Ovary (tissue), 9 donors: ENCODE results near the gene STAT1. TPM values are rescaled to one million over a fixed set of nuclear protein-coding genes. Genes with fewer than 3 reads are reported as not detected.
A peak's percentile ranks its signal among the peaks of the same experiment; 100 is the strongest.

Source experiments
- DNase-seq, 5 donors: peaks; one replicate each; pipeline ENCODE4 v3.0.0-alpha.2; 2019 to 2020
- H3K27ac ChIP-seq, 2 donors: fragments of 200-600 bp; one replicate each; pipeline versions ENCODE4 v1.5.1 to v1.8.0; 2019 to 2022
- H3K27me3 ChIP-seq: fragments of 200-600 bp; one replicate; pipeline ENCODE4 v1.8.0; 2022
- H3K36me3 ChIP-seq: fragments of 200-600 bp; sonication (generic); one replicate; pipeline ENCODE4 v1.5.1; 2019
- H3K4me1 ChIP-seq: one replicate; pipeline ENCODE4 v1.8.1; 2013; ENCODE audit warnings: mild to moderate bottlenecking, moderate library complexity; ENCODE audit not compliant: insufficient read depth
- H3K4me3 ChIP-seq: fragments of 200-600 bp; sonication (generic); one replicate; pipeline ENCODE4 v1.5.1; 2017
- H3K9me3 ChIP-seq, 2 donors: fragments of 200-600 bp in 1 of 2; sonication (generic) in 1 of 2; one replicate each; pipeline versions ENCODE4 v1.5.1 to v1.8.1; 2013 to 2019; ENCODE audit warnings: mild to moderate bottlenecking in 1 of 2, moderate library complexity in 1 of 2
- EP300 ChIP-seq: sonication (generic); formaldehyde crosslinking; IDR thresholded peaks from one replicate; pipeline ENCODE4 v1.6.1; 2017; ENCODE audit warnings: antibody characterized with exemption
- POLR2A ChIP-seq: fragments of 450-650 bp; IDR thresholded peaks from one replicate; pipeline ENCODE4 v1.6.1; 2017; ENCODE audit warnings: antibody characterized with exemption, mild to moderate bottlenecking, moderate library complexity
- WGBS, 3 donors: extraction: QIAGEN DNeasy Blood & Tissue Kit in 1 of 3; methylation state at CpG; one replicate each; pipeline versions ENCODE4 v1.1.5 to v1.1.7; 2013 to 2017; 5-methylcytosine and 5-hydroxymethylcytosine counted together
- intact Hi-C, 4 donors: fragments of 100-400 bp; cut with DNase I; formaldehyde crosslinking; loops; one replicate each; pipeline versions ENCODE4 v1.11.0 to v1.15.1; 2022 to 2023
- polyA plus RNA-seq, 2 donors: library from polyadenylated mRNA; stranded (reverse); fragments of 200-250 nt in 1 of 2; fragments of 350-450 nt in 1 of 2; fragmentation: Illumina TruSeq in 1 of 2; extraction: RNeasy Lipid Tissue Mini Kit (QIAGEN cat#74804) in 1 of 2; gene quantifications; one replicate each; pipeline ENCODE4 v1.2.3, GENCODE V29; 2013 to 2014
- total RNA-seq, 7 donors: library from RNA; depleted of rRNA in 2 of 7; stranded (reverse); fragments of >200 nt in 2 of 7; fragmentation: NEBNext Ultra II Directional in 3 of 7; extraction: Animal tissue kit (Norgen Biotek cat#: 25700) in 3 of 7; gene quantifications; one replicate each; pipeline versions ENCODE4 v1.1.0 to v1.2.4, GENCODE V29; 2016 to 2023
- TF ChIP-seq, protein P1 (sequence below), 3 donors: fragments of 450-650 bp in 2 of 3; fragments of 200-600 bp in 1 of 3; IDR thresholded peaks; one replicate each; pipeline versions ENCODE4 v1.5.1 to v1.8.0; 2016 to 2022; ENCODE audit warnings: antibody characterized with exemption in 3 of 3, mild to moderate bottlenecking in 1 of 3
- donor health status: DM: no; HTN: no; CAD: no; lungs with moderate emphysema.
- donor health status: DM: no; HTN: no; CAD: no.
- donor health status: Bipolar disorder and iron deficiency.
- donor health status: DM: yes; HTN: yes; CAD: no.
- donor health status: DM: no; HTN: no; CAD: no.
- donor health status: DM: yes; HTN: yes; CAD: no.

Gene STAT1
- total and polyA plus RNA-seq, 9 donors: 27.3 to 89.2 (median 46.4) TPM

DNA sequence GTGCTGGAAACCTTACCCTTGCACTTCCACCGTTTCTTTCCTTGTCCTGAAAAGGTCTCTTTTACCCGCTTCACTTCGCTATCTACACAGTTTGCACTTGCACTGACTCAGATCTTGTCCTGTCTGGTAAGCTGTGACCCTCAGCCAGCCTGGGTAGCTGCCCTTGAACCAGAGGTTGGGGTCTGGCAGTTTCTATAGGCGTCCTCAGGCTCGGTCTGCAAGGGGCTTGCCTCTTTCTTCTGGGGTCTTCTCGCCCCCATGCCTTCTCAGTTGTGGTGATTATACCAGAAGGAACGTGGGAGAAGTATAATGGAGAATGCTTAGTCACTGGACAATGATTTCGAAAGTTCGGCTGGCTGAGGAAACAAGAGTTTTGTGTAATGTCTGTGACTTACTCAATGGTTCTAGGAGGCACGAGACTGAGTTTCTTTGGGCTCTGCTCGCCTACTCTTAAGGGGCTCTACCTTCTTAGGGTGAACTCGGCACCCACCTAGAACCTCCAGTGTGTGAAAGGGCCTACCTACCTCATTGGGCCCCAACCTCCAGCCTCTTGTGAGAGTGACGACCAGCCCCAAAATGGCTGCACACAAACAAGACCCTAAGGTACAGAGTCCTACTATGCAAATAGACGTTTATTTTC lies 6.9 kb upstream of the STAT1 start:
- WGBS, 3 donors: 27 to 33% (median 28%) methylated on average over 14 of the region's 14 CpGs
- TF ChIP-seq, protein P1, sequence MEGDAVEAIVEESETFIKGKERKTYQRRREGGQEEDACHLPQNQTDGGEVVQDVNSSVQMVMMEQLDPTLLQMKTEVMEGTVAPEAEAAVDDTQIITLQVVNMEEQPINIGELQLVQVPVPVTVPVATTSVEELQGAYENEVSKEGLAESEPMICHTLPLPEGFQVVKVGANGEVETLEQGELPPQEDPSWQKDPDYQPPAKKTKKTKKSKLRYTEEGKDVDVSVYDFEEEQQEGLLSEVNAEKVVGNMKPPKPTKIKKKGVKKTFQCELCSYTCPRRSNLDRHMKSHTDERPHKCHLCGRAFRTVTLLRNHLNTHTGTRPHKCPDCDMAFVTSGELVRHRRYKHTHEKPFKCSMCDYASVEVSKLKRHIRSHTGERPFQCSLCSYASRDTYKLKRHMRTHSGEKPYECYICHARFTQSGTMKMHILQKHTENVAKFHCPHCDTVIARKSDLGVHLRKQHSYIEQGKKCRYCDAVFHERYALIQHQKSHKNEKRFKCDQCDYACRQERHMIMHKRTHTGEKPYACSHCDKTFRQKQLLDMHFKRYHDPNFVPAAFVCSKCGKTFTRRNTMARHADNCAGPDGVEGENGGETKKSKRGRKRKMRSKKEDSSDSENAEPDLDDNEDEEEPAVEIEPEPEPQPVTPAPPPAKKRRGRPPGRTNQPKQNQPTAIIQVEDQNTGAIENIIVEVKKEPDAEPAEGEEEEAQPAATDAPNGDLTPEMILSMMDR (IDR thresholded peaks at IDR 0.05): no peak
- no peak for TF ChIP-seq POLR2A
- no peak for TF ChIP-seq EP300
- DNase-seq: peak in 3 of 5 donors; percentile 13 to 60 (median 36)
- Histone ChIP-seq H3K27me3 (no peaks in the 10 kb centered on the region), H3K4me1 (peaks cover 3% of the 10 kb centered on the region), H3K27ac (peak overlapping the region; percentile 33 to 67), H3K36me3 (no peaks in the 10 kb centered on the region), H3K9me3 (no peaks in the 10 kb centered on the region), H3K4me3 (peak overlapping the region; percentile 75)
- intact Hi-C loops: loop anchor here in 1 of 4 donors (10.0 kb wide), 1 partner anchor 236 kb away; no protein-coding TSS in a partner anchor

DNA sequence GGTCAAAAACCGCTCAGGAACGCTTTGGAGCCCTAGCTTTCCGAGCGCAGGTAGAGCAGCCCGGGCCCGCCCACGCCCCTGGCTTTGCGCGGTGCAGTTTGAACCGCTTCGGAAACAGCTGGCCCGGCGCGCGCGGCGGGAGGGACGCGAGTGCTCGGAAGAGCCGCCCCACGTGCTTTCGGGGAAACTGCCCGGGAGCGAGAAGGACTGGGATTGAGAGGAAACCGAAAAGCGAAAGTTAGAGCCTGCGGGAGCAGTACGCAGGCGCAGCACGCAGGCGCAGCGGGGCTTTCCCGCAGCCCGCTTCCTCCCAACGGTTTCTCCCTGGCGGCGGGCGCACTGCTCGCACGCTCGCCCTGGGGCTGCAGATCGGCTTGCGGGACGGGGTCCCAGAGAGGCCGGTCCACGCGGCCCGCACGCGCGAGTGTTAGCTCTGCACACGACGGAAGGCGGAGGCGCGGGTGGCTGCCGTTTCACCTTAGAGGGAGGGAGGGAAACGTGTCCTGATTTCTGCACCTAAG lies 6.3 kb upstream of the STAT1 start:
- H3K4me3 ChIP-seq: peak overlapping the region; percentile 75
- intact Hi-C loops: loop anchor here in 1 of 4 donors (10.0 kb wide), 1 partner anchor 235 kb away; no protein-coding TSS in a partner anchor
- peak; percentile 59 for TF ChIP-seq POLR2A
- TF ChIP-seq, protein P1 (IDR thresholded peaks at IDR 0.05): peak in 2 of 3 donors; percentile 10 to 34
- peak; percentile 99 for TF ChIP-seq EP300
- peak overlapping the region; percentile 33 to 67 for H3K27ac ChIP-seq
- H3K36me3 ChIP-seq: no peaks in the 10 kb centered on the region
- no peaks in the 10 kb centered on the region for H3K9me3 ChIP-seq
- no peaks in the 10 kb centered on the region for H3K27me3 ChIP-seq
- H3K4me1 ChIP-seq: peaks cover 3% of the 10 kb centered on the region
- 0 to 1% (median 0%) methylated on average over 59 of the region's 59 CpGs for WGBS, 3 donors
- peak; percentile 90 to 97 (median 93) for DNase-seq

DNA sequence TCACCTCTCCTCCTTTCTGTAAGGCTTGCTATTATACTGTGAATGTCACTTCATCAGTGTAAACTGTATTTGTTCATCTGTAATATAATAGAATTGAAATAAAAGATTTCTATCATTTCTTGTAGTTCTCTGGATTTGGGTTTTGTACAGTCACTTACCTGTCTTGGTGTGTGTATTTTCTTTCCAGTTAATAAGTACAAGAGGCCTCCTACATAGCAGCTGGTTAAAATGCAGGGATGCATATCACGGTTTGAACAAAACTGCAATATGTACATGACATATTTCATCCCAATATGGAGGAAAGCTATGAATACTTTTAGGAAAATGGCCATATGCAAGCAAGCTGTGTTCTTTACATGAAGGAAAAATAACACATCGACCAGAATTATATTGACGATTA lies 5.4 kb upstream of the STAT1 start:
- H3K4me1 ChIP-seq: peaks cover 5% of the 10 kb centered on the region
- no peaks in the 10 kb centered on the region for H3K36me3 ChIP-seq
- intact Hi-C loops: loop anchor here in 1 of 4 donors (10.0 kb wide), 1 partner anchor 135 kb away; the partner anchor contains the start of gene GLS
- DNase-seq: no peak
- 94 to 96% (median 96%) methylated on average over 3 of the region's 3 CpGs for WGBS, 3 donors
- H3K4me3 ChIP-seq: no peak overlapping the region
- TF ChIP-seq POLR2A (no peak), EP300 (no peak)
- TF ChIP-seq, protein P1 (IDR thresholded peaks at IDR 0.05): no peak
- H3K27me3 ChIP-seq: no peaks in the 10 kb centered on the region
- H3K27ac ChIP-seq: no peak overlapping the region
- H3K9me3 ChIP-seq: no peaks in the 10 kb centered on the region

DNA sequence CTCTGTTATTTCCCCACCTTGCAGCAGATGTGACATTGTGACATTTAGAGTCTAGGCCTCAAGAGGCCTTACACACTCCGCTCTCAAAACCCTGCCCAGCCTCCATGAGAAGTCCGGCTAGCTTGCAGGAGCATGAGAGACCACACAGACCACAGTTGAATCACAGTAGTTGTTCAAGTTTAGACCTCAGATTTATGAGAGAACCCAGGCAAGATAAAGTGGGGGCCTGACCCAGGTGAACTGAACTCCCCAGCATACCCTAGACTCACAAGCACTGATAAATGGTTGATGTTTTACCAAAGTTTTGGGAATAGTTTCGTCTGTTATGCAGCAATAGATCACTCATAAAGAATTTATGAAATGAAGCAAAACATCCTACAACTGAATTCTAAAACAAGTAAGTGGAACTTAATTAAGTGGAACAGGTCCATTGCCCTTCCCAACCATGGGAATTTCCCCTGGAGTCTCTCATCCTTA lies 4.7 kb upstream of the STAT1 start:
- no peak for DNase-seq
- Histone ChIP-seq H3K27me3 (no peaks in the 10 kb centered on the region), H3K27ac (no peak overlapping the region), H3K9me3 (no peaks in the 10 kb centered on the region), H3K36me3 (no peaks in the 10 kb centered on the region), H3K4me1 (peaks cover 5% of the 10 kb centered on the region), H3K4me3 (no peak overlapping the region)
- TF ChIP-seq, protein P1 (IDR thresholded peaks at IDR 0.05): no peak
- TF ChIP-seq EP300 (no peak), POLR2A (no peak)
- intact Hi-C loops: loop anchor here in 1 of 4 donors (10.0 kb wide), 1 partner anchor 134 kb away; the partner anchor contains the start of gene GLS
- WGBS, 3 donors: 86 to 92% (median 86%) methylated on average over 3 of the region's 3 CpGs
